Loucy (cell line): ENCODE results near the gene YWHAE.
"Not testable (repeated sequence)": the region's sequence is repeated elsewhere in the genome, so short reads cannot be mapped to it uniquely, and the experiment has no call there.

ENCODE experiments used
- H2AFZ ChIP-seq: fragments of 200-600 bp; sonication (generic); 2 replicates; pipeline ENCODE4 v1.6.0; 2016; ENCODE audit warnings: antibody characterized with exemption, mild to moderate bottlenecking, low read length, moderate library complexity
- H3F3A ChIP-seq: fragments of 200-600 bp; 2 replicates; pipeline ENCODE4 v1.6.0; 2016; ENCODE audit warnings: antibody characterized with exemption, low read depth, mild to moderate bottlenecking
- H3K27me3 ChIP-seq: fragments of 200-600 bp; sonication (generic); 2 replicates; pipeline ENCODE4 v1.6.1; 2014; ENCODE audit warnings: low read length, mild to moderate bottlenecking; ENCODE audit not compliant: insufficient read depth, poor library complexity, severe bottlenecking
- H3K36me3 ChIP-seq: fragments of 200-600 bp; sonication (generic); 2 replicates; pipeline ENCODE4 v1.6.1; 2016; ENCODE audit warnings: low read length; ENCODE audit not compliant: insufficient read depth
- H3K4me1 ChIP-seq: fragments of 200-600 bp; sonication (generic); 2 replicates; pipeline ENCODE4 v1.5.1; 2014; ENCODE audit warnings: low read length, mild to moderate bottlenecking; ENCODE audit not compliant: insufficient read depth, poor library complexity, severe bottlenecking
- H3K4me2 ChIP-seq: fragments of 200-600 bp; sonication (generic); 2 replicates; pipeline ENCODE4 v1.6.0; 2014; ENCODE audit warnings: antibody characterized with exemption, low read length, low read depth, mild to moderate bottlenecking; ENCODE audit not compliant: poor library complexity, severe bottlenecking
- H3K4me3 ChIP-seq: fragments of 200-600 bp; sonication (generic); 2 replicates; pipeline ENCODE4 v1.5.1; 2014; ENCODE audit warnings: low read length, mild to moderate bottlenecking, mixed read lengths; ENCODE audit not compliant: poor library complexity, severe bottlenecking
- H3K79me2 ChIP-seq: fragments of 200-600 bp; sonication (generic); 2 replicates; pipeline ENCODE4 v1.6.1; 2014; ENCODE audit warnings: low read length; ENCODE audit not compliant: insufficient read depth
- H3K9ac ChIP-seq: fragments of 200-600 bp; sonication (generic); 2 replicates; pipeline ENCODE4 v1.6.0; 2014; ENCODE audit warnings: mild to moderate bottlenecking, low read depth, low read length, moderate library complexity; ENCODE audit not compliant: poor library complexity, severe bottlenecking
- H3K9me2 ChIP-seq: fragments of 200-600 bp; sonication (generic); replicated peaks from 2 replicates; pipeline ENCODE4 v1.6.1; 2016; ENCODE audit warnings: low read depth, low read length, mixed read lengths
- H3K9me3 ChIP-seq: fragments of 200-600 bp; sonication (generic); 2 replicates; pipeline ENCODE4 v1.6.1; 2014; ENCODE audit warnings: mild to moderate bottlenecking, antibody characterized with exemption, low read length, low read depth; ENCODE audit not compliant: insufficient read depth
- H4K20me1 ChIP-seq: fragments of 200-600 bp; sonication (generic); 2 replicates; pipeline ENCODE4 v1.6.0; 2014; ENCODE audit warnings: antibody characterized with exemption, low read length, mild to moderate bottlenecking; ENCODE audit not compliant: insufficient read depth, poor library complexity, severe bottlenecking
- CTCF ChIP-seq: fragments of 200-600 bp; sonication (generic); conservative IDR thresholded peaks from 2 replicates; pipeline ENCODE4 v1.5.1; 2014; ENCODE audit warnings: mild to moderate bottlenecking, antibody characterized with exemption, low read length
- EZH2phosphoT487 ChIP-seq: fragments of 200-600 bp; IDR thresholded peaks from 2 replicates; pipeline ENCODE4 v1.6.1; 2018; ENCODE audit warnings: antibody characterized with exemption, mild to moderate bottlenecking, moderate library complexity, borderline replicate concordance

YWHAE gene

GRCh38 chr17:1379930-1380313, 20.1 kb downstream of the YWHAE start:
- no peaks in the 10 kb centered on the region for H3K9me2 ChIP-seq
- peaks cover 94% of the 10 kb centered on the region for H4K20me1 ChIP-seq
- no peak overlapping the region for H3K9ac ChIP-seq
- H3F3A ChIP-seq = no peaks in the 10 kb centered on the region; the same call in 1 of the 2 replicates
- H3K36me3 ChIP-seq = peaks cover 26% of the 10 kb centered on the region; the same call in 1 of the 2 replicates
- peaks cover 100% of the 10 kb centered on the region for H3K79me2 ChIP-seq
- H3K4me3 ChIP-seq = no peak overlapping the region
- H3K4me1 ChIP-seq = peaks cover 28% of the 10 kb centered on the region
- H3K27me3 ChIP-seq = no peaks in the 10 kb centered on the region
- TF ChIP-seq CTCF = no peak
- H3K9me3 ChIP-seq = no peaks in the 10 kb centered on the region
- H3K4me2 ChIP-seq = no peak overlapping the region
- H2AFZ ChIP-seq = no peak overlapping the region

- Histone ChIP-seq H3K79me2 (peaks cover 100% of the 10 kb centered on the region), H3K9me2 (no peaks in the 10 kb centered on the region), H3K27me3 (no peaks in the 10 kb centered on the region), H2AFZ (no peak overlapping the region), H4K20me1 (peaks cover 94% of the 10 kb centered on the region), H3F3A (no peaks in the 10 kb centered on the region; the same call in 1 of the 2 replicates), H3K4me1 (peaks cover 29% of the 10 kb centered on the region), H3K4me2 (no peak overlapping the region), H3K9me3 (no peaks in the 10 kb centered on the region), H3K36me3 (peaks cover 27% of the 10 kb centered on the region; the same call in 1 of the 2 replicates), H3K9ac (no peak overlapping the region), H3K4me3 (no peak overlapping the region)
- TF ChIP-seq EZH2phosphoT487 (no peak), CTCF (no peak)
Measured at GRCh38 chr17:1379208-1379929, 20.7 kb downstream of the YWHAE start.

GRCh38 chr17:1378476-1378860, 21.6 kb downstream of the YWHAE start:
- not testable (repeated sequence) for H3K4me2 ChIP-seq, H2AFZ ChIP-seq, H3K9me3 ChIP-seq, H3F3A ChIP-seq, H3K4me3 ChIP-seq, H3K9me2 ChIP-seq, H3K27me3 ChIP-seq, H3K9ac ChIP-seq
- Histone ChIP-seq H3K79me2 (peaks cover 100% of the 10 kb centered on the region), H3K4me1 (peaks cover 29% of the 10 kb centered on the region), H4K20me1 (peaks cover 96% of the 10 kb centered on the region), H3K36me3 (peaks cover 36% of the 10 kb centered on the region; the same call in 1 of the 2 replicates)

- Histone ChIP-seq H4K20me1 (peaks cover 96% of the 10 kb centered on the region), H3K9ac (no peak overlapping the region), H3K27me3 (no peaks in the 10 kb centered on the region), H3K36me3 (peaks cover 40% of the 10 kb centered on the region; the same call in 1 of the 2 replicates), H3F3A (no peaks in the 10 kb centered on the region; the same call in 1 of the 2 replicates), H3K4me3 (no peak overlapping the region), H3K79me2 (peaks cover 100% of the 10 kb centered on the region), H3K4me1 (peaks cover 29% of the 10 kb centered on the region), H3K4me2 (no peak overlapping the region), H3K9me2 (no peaks in the 10 kb centered on the region), H3K9me3 (no peaks in the 10 kb centered on the region), H2AFZ (no peak overlapping the region)
- TF ChIP-seq CTCF (no peak), EZH2phosphoT487 (no peak)
Measured at GRCh38 chr17:1377334-1377733, 22.7 kb downstream of the YWHAE start.
